Tibial nerve (tissue), 4 donors: ENCODE data around the gene PTPRF. TPM values are rescaled to one million over a fixed set of nuclear protein-coding genes. Genes with fewer than 3 reads are reported as not detected.

Experiments
- DNase-seq, 2 donors: peaks; one replicate each; pipeline ENCODE4 v3.0.0-alpha.2; 2019; ENCODE audit warnings: low spot score in 2 of 2
- H3K27ac ChIP-seq, 4 donors: fragments of 200-600 bp; sonication (generic) in 3 of 4; one replicate each; pipeline ENCODE4 v1.5.1; 2017 to 2019; ENCODE audit warnings: mild to moderate bottlenecking in 1 of 4
- H3K27me3 ChIP-seq, 2 donors: fragments of 200-600 bp; sonication (generic) in 1 of 2; one replicate each; pipeline versions ENCODE4 v1.5.1 to v1.6.0; 2017 to 2019
- H3K36me3 ChIP-seq, 3 donors: fragments of 200-600 bp; sonication (generic); one replicate each; pipeline ENCODE4 v1.5.1; 2018 to 2019
- H3K4me1 ChIP-seq, 4 donors: fragments of 200-600 bp; sonication (generic) in 3 of 4; one replicate each; pipeline ENCODE4 v1.5.1; 2017 to 2019
- H3K4me3 ChIP-seq, 4 donors: fragments of 200-600 bp; sonication (generic) in 3 of 4; one replicate each; pipeline ENCODE4 v1.5.1; 2017 to 2019; ENCODE audit warnings: mild to moderate bottlenecking in 1 of 4, moderate library complexity in 1 of 4
- H3K9me3 ChIP-seq, 4 donors: fragments of 200-600 bp; sonication (generic) in 3 of 4; one replicate each; pipeline ENCODE4 v1.5.1; 2017 to 2019
- EP300 ChIP-seq, 2 donors: sonication (generic); formaldehyde crosslinking; IDR thresholded peaks; one replicate each; pipeline ENCODE4 v1.6.1; 2017; ENCODE audit warnings: antibody characterized with exemption in 2 of 2, mild to moderate bottlenecking in 1 of 2
- POLR2A ChIP-seq, 2 donors: fragments of 450-650 bp; IDR thresholded peaks; one replicate each; pipeline ENCODE4 v1.6.1; 2017; ENCODE audit warnings: antibody characterized with exemption in 2 of 2, mild to moderate bottlenecking in 2 of 2, moderate library complexity in 2 of 2
- WGBS, 2 donors: methylation state at CpG; one replicate each; pipeline ENCODE4 v1.1.5; 2018; 5-methylcytosine and 5-hydroxymethylcytosine counted together
- total RNA-seq, 4 donors: library from RNA; depleted of rRNA; stranded (reverse); fragments of >200 nt; gene quantifications; one replicate each; pipeline ENCODE4 v1.1.0, GENCODE V29; 2016
- TF ChIP-seq, protein P1 (sequence below), 5 experiments: fragments of 200-600 bp in 3 of 5; fragments of 450-650 bp in 2 of 5; sonication (generic) in 3 of 5; IDR thresholded peaks; one replicate each; pipeline ENCODE4 v1.5.1; 2016 to 2019; ENCODE audit warnings: antibody characterized with exemption in 5 of 5, mild to moderate bottlenecking in 3 of 5, moderate library complexity in 2 of 5

PTPRF gene
- total RNA-seq, 4 donors from 2014 or later, result 72.0 to 112 (median 92.5) TPM

- TF ChIP-seq POLR2A (IDR thresholded peaks at IDR 0.05), result no peak
- TF ChIP-seq EP300 (IDR thresholded peaks at IDR 0.05), result no peak
- TF ChIP-seq, protein P1, sequence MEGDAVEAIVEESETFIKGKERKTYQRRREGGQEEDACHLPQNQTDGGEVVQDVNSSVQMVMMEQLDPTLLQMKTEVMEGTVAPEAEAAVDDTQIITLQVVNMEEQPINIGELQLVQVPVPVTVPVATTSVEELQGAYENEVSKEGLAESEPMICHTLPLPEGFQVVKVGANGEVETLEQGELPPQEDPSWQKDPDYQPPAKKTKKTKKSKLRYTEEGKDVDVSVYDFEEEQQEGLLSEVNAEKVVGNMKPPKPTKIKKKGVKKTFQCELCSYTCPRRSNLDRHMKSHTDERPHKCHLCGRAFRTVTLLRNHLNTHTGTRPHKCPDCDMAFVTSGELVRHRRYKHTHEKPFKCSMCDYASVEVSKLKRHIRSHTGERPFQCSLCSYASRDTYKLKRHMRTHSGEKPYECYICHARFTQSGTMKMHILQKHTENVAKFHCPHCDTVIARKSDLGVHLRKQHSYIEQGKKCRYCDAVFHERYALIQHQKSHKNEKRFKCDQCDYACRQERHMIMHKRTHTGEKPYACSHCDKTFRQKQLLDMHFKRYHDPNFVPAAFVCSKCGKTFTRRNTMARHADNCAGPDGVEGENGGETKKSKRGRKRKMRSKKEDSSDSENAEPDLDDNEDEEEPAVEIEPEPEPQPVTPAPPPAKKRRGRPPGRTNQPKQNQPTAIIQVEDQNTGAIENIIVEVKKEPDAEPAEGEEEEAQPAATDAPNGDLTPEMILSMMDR (IDR thresholded peaks at IDR 0.05), result no peak
- Histone ChIP-seq H3K27me3 (no peaks in the 10 kb centered on the region), H3K4me3 (no peak overlapping the region), H3K9me3 (no peaks in the 10 kb centered on the region), H3K36me3 (peaks cover 0 to 27% (median 0%) of the 10 kb centered on the region in 3 donors), H3K27ac (peak overlapping the region in 3 of 4 donors; percentile 19 to 52 (median 43)), H3K4me1 (peaks cover 0 to 61% (median 31%) of the 10 kb centered on the region in 4 donors)
- 41 to 50% methylated on average over 6 of the region's 6 CpGs for WGBS, 2 donors
- DNase-seq, result no peak
These were observed 22.1 kb downstream of the PTPRF start for GRCh38 chr1:43552813-43553212.

DNA sequence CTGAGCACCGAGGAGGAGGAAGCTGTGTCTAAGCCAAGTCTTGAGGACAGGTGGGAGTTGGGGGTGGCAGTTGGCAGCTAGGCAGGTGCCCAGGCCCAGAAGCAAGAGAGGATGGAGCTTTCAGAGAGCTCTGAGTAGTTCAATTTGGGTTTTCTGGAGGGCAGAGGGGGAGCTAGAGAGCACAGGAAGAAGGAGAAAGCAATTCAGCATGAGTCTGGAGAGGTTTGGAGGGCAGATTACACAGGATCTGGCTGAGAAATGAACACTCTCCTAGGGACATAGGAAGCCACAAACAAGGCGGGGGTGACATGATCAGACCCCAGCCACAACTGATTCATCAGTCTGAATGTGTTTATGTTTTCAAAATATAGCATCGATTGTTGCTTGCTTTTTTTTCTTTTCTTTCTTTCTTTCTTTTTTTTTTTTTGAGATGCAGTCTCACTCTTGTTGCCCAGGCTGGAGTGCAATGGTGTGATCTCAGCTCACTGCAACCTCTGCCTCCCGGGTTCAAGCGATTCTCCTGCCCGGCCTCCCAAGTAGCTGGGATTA is 23.8 kb downstream of the PTPRF start:
- WGBS, 2 donors, result 53 to 77% methylated on average over 6 of the region's 6 CpGs
- H3K4me1 ChIP-seq, result peaks cover 0 to 63% (median 40%) of the 10 kb centered on the region in 4 donors

DNA sequence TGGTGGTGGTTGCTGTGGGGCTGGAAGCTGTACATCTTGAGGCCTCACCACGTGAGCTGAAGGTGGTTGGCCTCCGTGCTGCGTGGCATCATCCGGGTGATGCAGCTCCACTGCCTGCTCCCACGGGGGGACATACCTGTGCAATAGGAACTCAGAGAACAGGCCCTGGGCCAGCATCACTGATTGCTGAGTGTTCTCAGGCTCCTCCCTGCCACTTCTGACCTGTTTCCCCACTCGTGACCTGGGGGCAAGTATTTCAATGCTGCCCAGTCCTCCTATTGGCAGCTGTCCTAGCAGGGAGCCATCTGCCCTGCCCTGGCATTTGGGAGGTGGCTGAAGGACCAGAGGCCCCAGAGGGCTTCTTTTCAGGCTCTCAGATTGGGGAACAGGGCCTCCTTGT is 26.1 kb downstream of the PTPRF start:
- WGBS, 2 donors, result 60% methylated on average over 6 of the region's 6 CpGs; no CpG with 5 or more reads in 1 of the 2 donors
- Histone ChIP-seq H3K27me3 (no peaks in the 10 kb centered on the region), H3K4me1 (peaks cover 0 to 56% (median 29%) of the 10 kb centered on the region in 4 donors), H3K27ac (peak overlapping the region in 3 of 4 donors; percentile 57 to 79 (median 77)), H3K4me3 (no peak overlapping the region), H3K9me3 (no peaks in the 10 kb centered on the region), H3K36me3 (peaks cover 0 to 21% (median 0%) of the 10 kb centered on the region in 3 donors)
- no peak for TF ChIP-seq EP300 (IDR thresholded peaks at IDR 0.05)
- TF ChIP-seq, protein P1 (IDR thresholded peaks at IDR 0.05), result no peak
- no peak for TF ChIP-seq POLR2A (IDR thresholded peaks at IDR 0.05)
- DNase-seq, result no peak

More for the DNA sequence above, 23.8 kb downstream of the PTPRF start:
- Histone ChIP-seq H3K27me3 (no peaks in the 10 kb centered on the region), H3K4me3 (no peak overlapping the region), H3K27ac (no peak overlapping the region), H3K9me3 (no peaks in the 10 kb centered on the region), H3K36me3 (peaks cover 0 to 27% (median 0%) of the 10 kb centered on the region in 3 donors)
- no peak for DNase-seq
- TF ChIP-seq EP300 (IDR thresholded peaks at IDR 0.05), result no peak
- TF ChIP-seq, protein P1 (IDR thresholded peaks at IDR 0.05), result peak in 1 of 5 experiments; percentile 19

DNA sequence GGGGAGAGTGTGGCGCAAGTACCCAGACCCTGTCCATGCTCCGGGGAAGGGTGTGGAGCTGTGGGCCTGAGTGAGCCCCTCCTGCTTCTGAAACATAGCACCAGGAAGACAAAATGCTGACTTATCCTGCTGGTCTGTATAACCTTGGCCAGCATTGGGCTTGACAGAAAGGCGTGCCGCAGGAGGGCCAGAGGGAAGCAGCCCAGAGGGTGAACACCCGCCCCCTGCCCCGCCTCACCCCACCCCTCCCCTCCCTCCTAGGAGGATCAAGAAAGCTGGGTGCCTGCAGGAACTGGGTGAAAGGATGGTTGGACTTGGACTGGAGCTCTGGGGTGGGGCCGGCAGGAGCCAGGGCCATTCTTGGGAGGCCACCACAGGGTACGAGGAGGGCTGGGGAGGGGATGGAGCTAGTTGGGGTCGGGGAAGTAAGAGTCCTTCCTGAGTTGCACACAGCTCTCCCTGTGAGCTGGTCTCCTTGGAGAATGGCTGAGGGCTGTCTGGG is 27.1 kb downstream of the PTPRF start:
- H3K27me3 ChIP-seq, result no peaks in the 10 kb centered on the region
- H3K36me3 ChIP-seq, result peaks cover 0 to 21% (median 0%) of the 10 kb centered on the region in 3 donors
- TF ChIP-seq POLR2A (IDR thresholded peaks at IDR 0.05), result no peak
- no peak for TF ChIP-seq EP300 (IDR thresholded peaks at IDR 0.05)
- TF ChIP-seq, protein P1 (IDR thresholded peaks at IDR 0.05), result no peak
- DNase-seq, result no peak
- H3K4me3 ChIP-seq, result no peak overlapping the region
- peak overlapping the region; percentile 25 to 91 (median 78) for H3K27ac ChIP-seq
- H3K9me3 ChIP-seq, result no peaks in the 10 kb centered on the region
- WGBS, 2 donors, result 47 to 56% methylated on average over 6 to 9 of the region's 9 CpGs
- peaks cover 0 to 51% (median 26%) of the 10 kb centered on the region in 4 donors for H3K4me1 ChIP-seq

- TF ChIP-seq EP300 (IDR thresholded peaks at IDR 0.05), result peak in 1 of 2 donors; percentile 55
- no peak for TF ChIP-seq POLR2A (IDR thresholded peaks at IDR 0.05)
- TF ChIP-seq, protein P1 (IDR thresholded peaks at IDR 0.05), result peak in 1 of 5 experiments; percentile 14
- Histone ChIP-seq H3K36me3 (peaks cover 0 to 18% (median 0%) of the 10 kb centered on the region in 3 donors), H3K27ac (peak overlapping the region; percentile 25 to 91 (median 78)), H3K9me3 (no peaks in the 10 kb centered on the region), H3K4me1 (peaks cover 0 to 50% (median 27%) of the 10 kb centered on the region in 4 donors), H3K4me3 (peak overlapping the region in 1 of 4 donors; percentile 14), H3K27me3 (no peaks in the 10 kb centered on the region)
- DNase-seq, result no peak
- WGBS, 2 donors, result 12 to 25% methylated on average over 11 to 20 of the region's 21 CpGs
These were observed 27.7 kb downstream of the PTPRF start for GRCh38 chr1:43558346-43558841.
